Osteoblast (primary cell): Measurements from ENCODE around the gene CCDC71L. TPM values are rescaled to one million over a fixed set of nuclear protein-coding genes. Genes with fewer than 3 reads are reported as not detected.
"Not testable (repeated sequence)": the region's sequence is repeated elsewhere in the genome, so short reads cannot be mapped to it uniquely, and the experiment has no call there.

Experiments used
- DNase-seq: peaks from one replicate; pipeline ENCODE4 v3.0.0; 2011; ENCODE audit warnings: low spot score, mixed read lengths; ENCODE audit not compliant: insufficient read length; ENCODE audit errors: missing footprints
- H2AFZ ChIP-seq: 2 replicates; pipeline ENCODE4 v1.6.0; 2011; ENCODE audit warnings: mild to moderate bottlenecking, low read length
- H3K27ac ChIP-seq: 2 replicates; pipeline ENCODE4 v1.5.1; 2011; ENCODE audit warnings: mild to moderate bottlenecking, low read depth, low read length, moderate library complexity
- H3K27me3 ChIP-seq: 2 replicates; pipeline ENCODE4 v1.6.0; 2012; ENCODE audit warnings: mild to moderate bottlenecking, control low read depth, inconsistent platforms, low read length, moderate library complexity; ENCODE audit not compliant: insufficient read depth
- H3K36me3 ChIP-seq: 2 replicates; pipeline ENCODE4 v1.5.1; 2011; ENCODE audit warnings: mild to moderate bottlenecking, low read length, control low read depth, moderate library complexity; ENCODE audit not compliant: insufficient read depth
- H3K4me1 ChIP-seq: 2 replicates; pipeline ENCODE4 v1.5.1; 2011; ENCODE audit warnings: mild to moderate bottlenecking, low read length, control low read depth, moderate library complexity; ENCODE audit not compliant: insufficient read depth
- H3K4me2 ChIP-seq: 2 replicates; pipeline ENCODE4 v1.6.0; 2011; ENCODE audit warnings: mild to moderate bottlenecking, low read length; ENCODE audit not compliant: insufficient read depth
- H3K4me3 ChIP-seq: fragments of 200-600 bp; sonication (generic); 3 replicates; pipeline ENCODE4 v1.5.1; 2012; ENCODE audit warnings: mild to moderate bottlenecking, low read length, inconsistent platforms; ENCODE audit not compliant: insufficient read depth
- H3K79me2 ChIP-seq: 2 replicates; pipeline ENCODE4 v1.6.0; 2012; ENCODE audit warnings: mild to moderate bottlenecking, low read length, control low read depth, inconsistent platforms; ENCODE audit not compliant: insufficient read depth
- H3K9me3 ChIP-seq: 2 replicates; pipeline ENCODE4 v1.5.1; 2011; ENCODE audit warnings: low read depth, low read length, control low read depth
- H4K20me1 ChIP-seq: 2 replicates; pipeline ENCODE4 v1.6.0; 2012; ENCODE audit warnings: mild to moderate bottlenecking, low read length, control low read depth; ENCODE audit not compliant: insufficient read depth
- total RNA-seq: library from RNA; depleted of rRNA; stranded (reverse); fragments of >200 nt; gene quantifications from 2 replicates; pipeline ENCODE4 v1.2.3, GENCODE V29; 2012
- TF ChIP-seq, protein P1 (sequence below): IDR thresholded peaks from 2 replicates; pipeline ENCODE4 v1.5.1; 2011; ENCODE audit warnings: mild to moderate bottlenecking, low read depth, low read length, moderate library complexity; ENCODE audit errors: extremely low read depth

Gene CCDC71L
- total RNA-seq, 1 donor = 29.3 TPM

DNA sequence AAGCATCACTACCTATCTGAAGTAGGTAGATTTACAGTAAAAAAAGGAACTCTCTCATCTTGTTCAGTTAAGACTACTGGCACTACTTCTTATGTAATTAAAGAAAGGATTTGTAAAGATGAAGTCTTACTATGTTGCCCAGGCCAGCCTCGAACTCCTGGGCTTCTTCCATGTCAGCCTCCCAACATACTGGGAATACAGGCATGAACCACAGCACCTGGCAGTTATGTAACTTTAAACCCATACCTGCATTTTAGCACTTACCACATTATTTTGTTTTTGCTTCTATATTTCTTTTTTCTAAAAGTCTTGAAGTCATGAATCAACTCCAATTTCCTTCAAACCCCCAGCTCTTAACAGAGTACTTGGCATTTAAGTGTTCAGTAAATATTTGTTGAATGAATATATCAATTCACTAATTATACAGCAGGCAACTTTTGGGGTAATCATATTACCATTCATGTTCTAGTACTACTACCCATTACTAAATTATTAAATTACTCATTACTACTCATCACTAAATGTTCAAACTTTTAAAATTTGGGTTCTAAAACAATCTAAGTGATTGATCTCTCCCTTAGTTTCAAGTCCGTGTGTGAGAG, 31.6 kb upstream of the CCDC71L start:
- Histone ChIP-seq H4K20me1 (no peaks in the 10 kb centered on the region), H3K4me3 (no peak overlapping the region), H3K4me1 (peaks cover 3% of the 10 kb centered on the region), H3K4me2 (no peak overlapping the region), H2AFZ (no peak overlapping the region), H3K9me3 (no peaks in the 10 kb centered on the region), H3K79me2 (no peaks in the 10 kb centered on the region), H3K36me3 (no peaks in the 10 kb centered on the region), H3K27me3 (no peaks in the 10 kb centered on the region), H3K27ac (no peak overlapping the region)
- no peak for DNase-seq
- TF ChIP-seq, protein P1, sequence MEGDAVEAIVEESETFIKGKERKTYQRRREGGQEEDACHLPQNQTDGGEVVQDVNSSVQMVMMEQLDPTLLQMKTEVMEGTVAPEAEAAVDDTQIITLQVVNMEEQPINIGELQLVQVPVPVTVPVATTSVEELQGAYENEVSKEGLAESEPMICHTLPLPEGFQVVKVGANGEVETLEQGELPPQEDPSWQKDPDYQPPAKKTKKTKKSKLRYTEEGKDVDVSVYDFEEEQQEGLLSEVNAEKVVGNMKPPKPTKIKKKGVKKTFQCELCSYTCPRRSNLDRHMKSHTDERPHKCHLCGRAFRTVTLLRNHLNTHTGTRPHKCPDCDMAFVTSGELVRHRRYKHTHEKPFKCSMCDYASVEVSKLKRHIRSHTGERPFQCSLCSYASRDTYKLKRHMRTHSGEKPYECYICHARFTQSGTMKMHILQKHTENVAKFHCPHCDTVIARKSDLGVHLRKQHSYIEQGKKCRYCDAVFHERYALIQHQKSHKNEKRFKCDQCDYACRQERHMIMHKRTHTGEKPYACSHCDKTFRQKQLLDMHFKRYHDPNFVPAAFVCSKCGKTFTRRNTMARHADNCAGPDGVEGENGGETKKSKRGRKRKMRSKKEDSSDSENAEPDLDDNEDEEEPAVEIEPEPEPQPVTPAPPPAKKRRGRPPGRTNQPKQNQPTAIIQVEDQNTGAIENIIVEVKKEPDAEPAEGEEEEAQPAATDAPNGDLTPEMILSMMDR = no peak

- not testable (repeated sequence) for DNase-seq, H3K27me3 ChIP-seq, H4K20me1 ChIP-seq, H3K4me2 ChIP-seq, H3K4me3 ChIP-seq, H3K36me3 ChIP-seq, H3K27ac ChIP-seq, H3K79me2 ChIP-seq, H2AFZ ChIP-seq, H3K4me1 ChIP-seq, H3K9me3 ChIP-seq
These were observed 27.2 kb upstream of the CCDC71L start for GRCh38 chr7:106688161-106688560.

DNA sequence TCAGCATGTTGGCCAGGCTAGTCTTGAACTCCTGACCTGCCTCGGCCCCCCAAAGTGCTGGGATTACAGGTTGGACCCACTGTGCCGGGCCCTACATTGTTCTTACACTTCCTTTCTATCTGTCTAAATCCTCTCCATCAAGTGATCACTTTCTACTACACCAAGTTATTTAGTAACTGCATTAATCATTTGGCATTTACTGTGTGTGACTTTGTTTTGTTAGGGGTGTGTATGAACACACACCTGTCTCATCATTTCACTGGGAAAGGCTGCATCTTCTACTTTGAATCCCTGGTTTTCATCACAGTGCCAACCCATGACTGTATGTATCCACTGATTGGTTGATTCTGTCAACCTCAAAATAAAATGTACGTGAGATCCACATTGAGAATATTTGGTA, 23.0 kb upstream of the CCDC71L start:
- H3K4me2 ChIP-seq = no peak overlapping the region
- no peaks in the 10 kb centered on the region for H3K27me3 ChIP-seq
- H3K4me3 ChIP-seq = no peak overlapping the region
- H3K9me3 ChIP-seq = no peaks in the 10 kb centered on the region
- H2AFZ ChIP-seq = no peak overlapping the region
- peaks cover 6% of the 10 kb centered on the region for H3K4me1 ChIP-seq
- H3K36me3 ChIP-seq = no peaks in the 10 kb centered on the region
- DNase-seq = no peak
- TF ChIP-seq, protein P1 = no peak
- no peaks in the 10 kb centered on the region for H4K20me1 ChIP-seq
- H3K79me2 ChIP-seq = no peaks in the 10 kb centered on the region
- H3K27ac ChIP-seq = no peak overlapping the region

DNA sequence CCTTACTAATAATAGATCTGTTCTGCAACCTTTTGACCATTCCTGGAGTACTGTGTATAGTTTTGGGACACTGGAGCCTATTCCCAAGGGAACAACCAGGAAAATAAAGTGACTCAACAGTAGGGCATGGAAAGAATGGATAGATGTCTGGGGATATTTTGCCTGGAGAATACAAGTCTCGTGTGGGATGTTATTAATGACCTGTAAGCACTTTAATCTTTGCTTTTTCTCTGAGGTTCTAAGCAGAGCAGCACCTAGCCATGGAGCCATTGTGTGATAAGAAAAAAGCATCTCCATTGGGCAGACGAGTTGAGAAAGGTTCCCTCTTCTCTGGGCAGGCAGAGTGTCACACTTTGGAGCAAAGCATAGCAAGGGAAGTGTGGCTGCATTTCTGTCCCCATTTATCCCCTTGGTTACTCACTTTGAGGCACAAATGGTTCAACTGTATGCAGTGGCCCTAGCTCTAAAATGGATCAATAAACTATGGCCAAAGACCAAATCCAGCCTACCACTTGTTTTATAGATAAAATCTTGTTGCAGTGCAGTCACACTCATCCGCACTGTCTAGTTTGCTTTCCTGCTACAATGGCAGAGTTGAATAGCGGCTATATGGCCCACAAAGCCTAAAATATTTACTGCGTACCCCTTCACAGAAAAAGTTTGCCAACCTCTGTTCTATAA, 21.0 kb upstream of the CCDC71L start:
- Histone ChIP-seq H3K4me3 (no peak overlapping the region), H3K27ac (no peak overlapping the region), H3K79me2 (no peaks in the 10 kb centered on the region), H3K4me1 (peaks cover 6% of the 10 kb centered on the region), H3K4me2 (no peak overlapping the region), H4K20me1 (no peaks in the 10 kb centered on the region), H3K27me3 (no peaks in the 10 kb centered on the region), H3K36me3 (no peaks in the 10 kb centered on the region), H2AFZ (no peak overlapping the region), H3K9me3 (no peaks in the 10 kb centered on the region)
- DNase-seq = peak; percentile 50
- TF ChIP-seq, protein P1 = no peak
